CD4-positive, alpha-beta T cell treated with Interleukin-17A for 1 hour (primary cell): Measurements from ENCODE around the gene ATF3.

Source experiments
- DNase-seq: peaks from one replicate; pipeline ENCODE4 v3.0.0-alpha.2; 2020

ATF3 gene

DNA sequence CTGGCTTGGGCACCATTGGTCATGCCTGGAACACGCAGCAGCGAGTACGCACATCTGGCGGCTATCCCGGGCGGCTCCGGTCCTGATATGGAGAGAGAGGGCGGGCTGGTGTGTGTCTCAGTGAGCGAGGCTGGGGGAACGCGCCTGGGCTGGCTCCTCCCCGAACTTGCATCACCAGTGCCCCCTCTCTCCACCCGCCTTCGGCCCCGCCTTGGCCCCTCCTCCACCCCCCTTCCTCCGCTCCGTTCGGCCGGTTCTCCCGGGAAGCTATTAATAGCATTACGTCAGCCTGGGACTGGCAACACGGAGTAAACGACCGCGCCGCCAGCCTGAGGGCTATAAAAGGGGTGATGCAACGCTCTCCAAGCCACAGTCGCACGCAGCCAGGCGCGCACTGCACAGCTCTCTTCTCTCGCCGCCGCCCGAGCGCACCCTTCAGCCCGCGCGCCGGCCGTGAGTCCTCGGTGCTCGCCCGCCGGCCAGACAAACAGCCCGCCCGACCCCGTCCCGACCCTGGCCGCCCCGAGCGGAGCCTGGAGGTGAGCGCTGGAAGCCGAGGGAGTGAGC lies at the start of gene ATF3:
TSS of gene ATF3 (plus strand) at position 370 of the 567 bp plus-strand sequence. CDS start 6,261 bp downstream, outside the sequence.
- DNase-seq: peak; percentile 96

- DNase-seq: no peak
Measured at GRCh38 chr1:212559929-212560328, 48.6 kb upstream of the ATF3 start.

- no peak for DNase-seq
Measured at GRCh38 chr1:212560933-212561460, 47.6 kb upstream of the ATF3 start.

- DNase-seq: no peak
Measured at GRCh38 chr1:212561501-212561931, 47.0 kb upstream of the ATF3 start.

- DNase-seq: no peak
Measured at GRCh38 chr1:212562771-212563170, 45.8 kb upstream of the ATF3 start.

GRCh38 chr1:212565079-212565478 lies 43.5 kb upstream of the ATF3 start:
- DNase-seq: no peak

GRCh38 chr1:212565571-212566305 lies 42.8 kb upstream of the ATF3 start:
- no peak for DNase-seq

- peak; percentile 77 for DNase-seq
Measured at GRCh38 chr1:212566522-212567479, 41.8 kb upstream of the ATF3 start.

DNA sequence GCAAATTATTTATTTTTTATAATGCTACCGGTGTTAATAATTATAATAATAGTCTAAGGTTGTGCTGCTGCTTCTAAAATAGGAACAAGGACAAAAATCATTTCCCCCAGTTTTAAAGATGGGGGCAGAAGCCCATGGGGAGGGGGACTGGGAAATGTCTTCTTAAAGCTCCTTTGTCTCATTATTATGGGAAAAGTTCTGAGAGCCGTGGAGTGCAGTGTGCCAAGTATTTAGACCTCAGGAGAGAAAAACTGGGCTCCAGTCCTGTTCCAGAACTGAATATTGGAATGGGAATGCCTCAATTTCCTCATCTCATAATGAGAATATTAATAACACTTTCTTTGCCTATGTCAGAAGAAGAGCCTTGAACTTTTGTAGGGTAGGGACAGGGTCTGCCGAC lies 40.9 kb upstream of the ATF3 start:
- DNase-seq: no peak

- DNase-seq: no peak
Measured at GRCh38 chr1:212568978-212569537, 39.5 kb upstream of the ATF3 start.

DNA sequence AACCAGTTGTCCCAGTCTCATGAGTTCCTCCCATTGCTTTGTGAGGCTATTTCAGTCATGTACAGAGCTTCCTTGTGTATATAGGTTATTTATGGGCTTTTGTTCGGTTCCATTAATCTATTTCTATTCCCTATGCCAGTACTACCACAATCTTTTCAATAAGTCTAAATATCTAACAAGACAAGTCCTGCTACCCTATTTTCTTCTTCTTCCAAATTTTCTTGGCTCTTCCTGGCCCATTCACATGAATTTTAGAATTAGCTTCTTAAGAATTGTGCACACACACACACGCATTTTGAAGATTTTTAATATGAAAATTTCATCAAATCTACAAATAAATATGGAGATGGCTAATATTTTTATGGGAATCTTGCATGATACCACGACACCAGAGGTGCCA lies 33.8 kb upstream of the ATF3 start:
- DNase-seq: no peak

DNA sequence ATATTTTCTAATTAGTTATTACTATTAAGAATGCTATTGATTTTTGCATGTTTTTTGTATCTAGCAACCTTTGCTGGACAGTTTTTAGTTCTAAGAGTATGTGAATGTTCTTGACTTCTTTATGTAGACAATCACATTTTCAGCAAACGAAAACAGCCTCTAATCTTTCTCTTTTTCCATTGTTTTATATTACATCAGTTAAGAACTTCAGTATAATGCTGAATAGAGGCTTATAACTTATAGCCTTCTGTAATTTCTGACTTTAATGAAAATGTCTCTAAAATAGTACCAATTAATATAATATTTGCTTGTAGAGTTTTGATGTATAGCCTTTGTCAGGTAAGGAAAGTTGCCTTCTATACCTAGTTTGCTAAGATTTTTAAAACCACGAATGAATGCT lies 33.2 kb upstream of the ATF3 start:
- no peak for DNase-seq

DNA sequence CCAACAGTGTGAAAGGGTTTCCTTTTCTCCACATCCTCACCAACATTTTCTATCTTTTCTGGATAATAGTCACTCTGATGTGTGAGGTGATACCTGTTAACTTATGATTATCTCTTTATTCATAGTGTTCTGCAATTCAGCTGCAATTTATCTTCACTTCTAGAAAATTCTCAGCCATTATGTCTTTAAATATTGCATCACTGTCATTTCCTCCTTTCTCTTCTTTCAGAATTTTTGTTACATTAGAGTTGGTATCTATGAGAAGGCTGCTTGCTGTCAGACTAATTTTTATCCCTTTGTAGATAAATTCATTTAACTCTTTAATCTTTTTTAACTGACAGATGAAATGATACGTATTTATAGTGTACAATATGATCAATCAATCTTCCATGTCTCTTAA lies 30.5 kb upstream of the ATF3 start:
- DNase-seq: no peak

- DNase-seq: no peak
Measured at GRCh38 chr1:212581034-212581433, 27.5 kb upstream of the ATF3 start.

- no peak for DNase-seq
Measured at GRCh38 chr1:212582291-212582690, 26.3 kb upstream of the ATF3 start.

GRCh38 chr1:212582808-212583615 lies 25.5 kb upstream of the ATF3 start:
- no peak for DNase-seq

- no peak for DNase-seq
Measured at GRCh38 chr1:212583643-212584042, 24.9 kb upstream of the ATF3 start.

DNA sequence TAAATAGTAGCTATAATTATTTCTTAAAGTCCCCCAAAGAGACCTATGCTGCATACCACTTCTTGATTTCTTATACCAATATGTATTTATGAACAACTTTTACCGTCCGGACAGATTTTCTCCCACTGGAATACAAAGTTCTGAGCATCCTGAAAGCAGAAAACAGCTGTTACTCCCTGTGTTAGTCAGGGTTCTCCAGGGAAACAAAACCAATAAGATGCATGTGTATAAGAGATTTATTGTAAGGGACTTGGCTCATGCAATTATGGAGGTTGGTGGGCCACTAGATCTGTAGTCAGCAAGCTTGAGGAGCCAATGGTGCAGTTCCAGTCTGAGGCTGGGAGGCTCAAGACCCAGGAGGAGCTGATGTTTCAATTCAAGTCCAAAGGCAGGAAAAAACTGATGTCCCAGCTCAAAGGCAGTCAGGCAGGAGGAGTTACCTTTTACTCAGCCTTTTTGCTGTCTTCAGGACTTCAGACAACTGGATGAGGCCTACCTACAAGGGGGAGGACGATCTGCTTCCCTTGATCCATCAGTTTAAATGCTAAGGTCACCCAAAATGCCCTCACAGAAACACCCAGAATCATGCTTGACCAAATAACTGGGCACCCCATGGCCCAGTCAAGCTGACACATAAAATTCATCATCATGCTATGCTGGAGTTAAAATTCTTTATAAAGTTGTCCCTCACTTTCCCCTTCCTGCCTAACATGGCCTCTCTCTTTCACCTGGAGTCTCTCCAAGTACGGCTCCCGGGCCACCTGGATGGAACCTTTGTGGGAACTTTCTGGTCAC lies 24.3 kb upstream of the ATF3 start:
- DNase-seq: no peak

DNA sequence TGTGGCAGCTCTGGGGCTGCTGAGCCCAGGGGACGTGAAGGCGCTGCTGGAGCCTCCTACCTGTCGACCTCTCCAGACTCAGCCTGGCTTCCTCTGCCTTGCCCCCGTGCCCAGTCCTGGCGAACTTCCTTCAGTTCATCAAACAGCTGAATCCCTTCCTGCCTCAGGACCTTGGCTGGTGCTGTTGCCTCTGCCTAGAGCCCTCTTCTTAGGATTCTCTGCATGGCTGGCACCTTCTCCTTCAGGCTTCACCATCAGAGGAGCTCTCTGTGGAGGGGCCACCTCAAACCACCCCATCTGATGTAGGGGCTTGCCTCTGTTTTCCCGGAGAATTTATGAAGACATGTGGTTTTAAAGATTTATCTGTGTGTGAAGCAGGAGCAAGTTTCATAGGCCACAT lies 23.4 kb upstream of the ATF3 start:
- DNase-seq: no peak

GRCh38 chr1:212586206-212587015 lies 22.1 kb upstream of the ATF3 start:
- DNase-seq: no peak
